ENCODE measurements around the gene PPARGC1A. TPM values are rescaled to one million over a fixed set of nuclear protein-coding genes. Genes with fewer than 3 reads are reported as not detected.

PPARGC1A gene
- total RNA-seq, 6 donors from 2014 or later = 4.6 to 16.8 (median 11.8) TPM

GRCh38 chr4:23884741-23885140 lies 5.1 kb downstream of the PPARGC1A start:
- Histone ChIP-seq H3K4me3 (no peak overlapping the region), H3K36me3 (no peaks in the 10 kb centered on the region), H3K27ac (peak overlapping the region in 1 of 4 donors; percentile 19), H3K27me3 (no peaks in the 10 kb centered on the region), H3K9me3 (no peaks in the 10 kb centered on the region), H3K4me1 (peaks cover 0 to 16% (median 11%) of the 10 kb centered on the region in 4 donors)
- DNase-seq = no peak
- TF ChIP-seq POLR2A (IDR thresholded peaks at IDR 0.05) (no peak), POLR2AphosphoS5 (IDR thresholded peaks at IDR 0.05) (no peak), CTCF (IDR thresholded peaks at IDR 0.05) (no peak), EP300 (IDR thresholded peaks at IDR 0.05) (no peak)
- 54 to 69% methylated on average over 1 of the region's 1 CpG for WGBS, 2 donors
- ATAC-seq (ENCODE audit: low FRiP score in 2 of 2) = no peak

- no peak for DNase-seq
- peaks cover 0 to 12% (median 11%) of the 10 kb centered on the region in 4 donors for H3K4me1 ChIP-seq
- no peak for ATAC-seq (ENCODE audit: low FRiP score in 2 of 2)
- H3K27ac ChIP-seq = peak overlapping the region in 1 of 4 donors; percentile 19
- H3K4me3 ChIP-seq = no peak overlapping the region
- no peak for TF ChIP-seq POLR2AphosphoS5 (IDR thresholded peaks at IDR 0.05)
- H3K27me3 ChIP-seq = no peaks in the 10 kb centered on the region
- no peaks in the 10 kb centered on the region for H3K9me3 ChIP-seq
- H3K36me3 ChIP-seq = no peaks in the 10 kb centered on the region
Observed at GRCh38 chr4:23884261-23884660, 5.6 kb downstream of the PPARGC1A start.

GRCh38 chr4:23882976-23883531 lies 6.8 kb downstream of the PPARGC1A start:
- ATAC-seq (ENCODE audit: low FRiP score in 2 of 2) (peak in 1 of 2 donors; percentile 47), DNase-seq (no peak)
- Histone ChIP-seq H3K27me3 (no peaks in the 10 kb centered on the region), H3K4me3 (no peak overlapping the region), H3K4me1 (peaks cover 0 to 11% (median 10%) of the 10 kb centered on the region in 4 donors), H3K27ac (no peak overlapping the region), H3K9me3 (no peaks in the 10 kb centered on the region), H3K36me3 (no peaks in the 10 kb centered on the region)
- TF ChIP-seq EP300 (IDR thresholded peaks at IDR 0.05) (no peak), POLR2A (IDR thresholded peaks at IDR 0.05) (no peak), CTCF (IDR thresholded peaks at IDR 0.05) (no peak), POLR2AphosphoS5 (IDR thresholded peaks at IDR 0.05) (no peak)
- 61 to 74% methylated on average over 5 of the region's 5 CpGs for WGBS, 2 donors

- no peak for ATAC-seq (ENCODE audit: low FRiP score in 2 of 2)
- no peak for DNase-seq
- no peaks in the 10 kb centered on the region for H3K36me3 ChIP-seq
- TF ChIP-seq CTCF (IDR thresholded peaks at IDR 0.05) = peak in 1 of 6 experiments; percentile 35
- no peak for TF ChIP-seq POLR2AphosphoS5 (IDR thresholded peaks at IDR 0.05)
- WGBS, 2 donors = 83% methylated on average over 8 of the region's 8 CpGs
- no peak overlapping the region for H3K4me3 ChIP-seq
- H3K4me1 ChIP-seq = peaks cover 0 to 11% (median 8%) of the 10 kb centered on the region in 4 donors
- H3K27me3 ChIP-seq = no peaks in the 10 kb centered on the region
- no peaks in the 10 kb centered on the region for H3K9me3 ChIP-seq
- peak overlapping the region in 2 of 4 donors; percentile 2 to 12 for H3K27ac ChIP-seq
Observed at GRCh38 chr4:23881674-23882337, 8.0 kb downstream of the PPARGC1A start.

- peak overlapping the region in 1 of 4 donors; percentile 12 for H3K27ac ChIP-seq
- ATAC-seq (ENCODE audit: low FRiP score in 2 of 2) = no peak
- 24 to 37% methylated on average over 5 of the region's 5 CpGs for WGBS, 2 donors
- TF ChIP-seq POLR2A (IDR thresholded peaks at IDR 0.05) = no peak
- peak in 1 of 2 donors; percentile 20 for TF ChIP-seq POLR2AphosphoS5 (IDR thresholded peaks at IDR 0.05)
- no peak overlapping the region for H3K4me3 ChIP-seq
- no peaks in the 10 kb centered on the region for H3K27me3 ChIP-seq
- no peaks in the 10 kb centered on the region for H3K9me3 ChIP-seq
- no peaks in the 10 kb centered on the region for H3K36me3 ChIP-seq
- H3K4me1 ChIP-seq = peaks cover 0 to 11% (median 8%) of the 10 kb centered on the region in 4 donors
- no peak for DNase-seq
Observed at GRCh38 chr4:23881052-23881501, 8.8 kb downstream of the PPARGC1A start.
